IPS-20b (cell line): Measurements from ENCODE around the gene ACSL1.

Source experiments
- H3K27ac ChIP-seq: one replicate; pipeline ENCODE4 v1.5.1; 2013; ENCODE audit warnings: low read length
- H3K27me3 ChIP-seq: 2 replicates; pipeline ENCODE4 v1.6.1; 2013; ENCODE audit warnings: mild to moderate bottlenecking, low read length, inconsistent platforms; ENCODE audit not compliant: insufficient read depth
- H3K36me3 ChIP-seq: 2 replicates; pipeline ENCODE4 v1.6.1; 2013; ENCODE audit warnings: low read depth, mild to moderate bottlenecking, inconsistent platforms, low read length, moderate library complexity; ENCODE audit not compliant: insufficient read depth
- H3K4me1 ChIP-seq: 2 replicates; pipeline ENCODE4 v1.6.1; 2013; ENCODE audit warnings: mild to moderate bottlenecking, control low read depth, inconsistent platforms, low read length, moderate library complexity; ENCODE audit not compliant: insufficient read depth
- H3K4me3 ChIP-seq: 2 replicates; pipeline ENCODE4 v1.5.1; 2013; ENCODE audit warnings: mild to moderate bottlenecking, low read length, inconsistent platforms
- H3K9ac ChIP-seq: 2 replicates; pipeline ENCODE4 v1.6.1; 2013; ENCODE audit warnings: low read depth, mild to moderate bottlenecking, inconsistent platforms, low read length, moderate library complexity
- H3K9me3 ChIP-seq: 2 replicates; pipeline ENCODE4 v1.6.1; 2013; ENCODE audit warnings: mild to moderate bottlenecking, low read depth, low read length, inconsistent platforms; ENCODE audit not compliant: insufficient read depth

The ACSL1 gene

DNA sequence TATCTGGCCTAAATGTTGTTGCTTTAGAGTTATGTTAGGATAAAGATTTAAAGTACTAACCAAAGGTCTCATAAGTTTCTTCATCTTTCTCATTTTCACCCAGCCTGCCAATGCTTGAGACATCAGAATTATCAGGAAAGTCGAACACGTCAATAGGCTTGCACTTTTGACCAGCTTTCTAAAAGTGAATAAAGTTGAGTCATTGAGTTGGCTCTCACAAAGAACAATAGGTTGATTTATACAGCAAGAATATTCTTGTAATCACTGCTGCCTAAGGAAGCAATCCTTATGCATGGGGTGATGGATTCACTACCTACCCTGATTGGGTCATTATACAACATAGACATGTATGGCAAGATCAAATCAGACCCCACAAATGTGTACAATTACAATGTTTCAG lies 96.9 kb downstream of the ACSL1 start:
- Histone ChIP-seq H3K27me3 (no peaks in the 10 kb centered on the region), H3K36me3 (peaks cover 86% of the 10 kb centered on the region), H3K4me1 (0 out of 2 replicates have a peak, but pooled peaks cover 5% of the 10 kb centered on the region), H3K27ac (no peak overlapping the region), H3K9me3 (no peaks in the 10 kb centered on the region), H3K4me3 (no peak overlapping the region), H3K9ac (no peak overlapping the region)

GRCh38 chr4:184727430-184727829 lies 98.3 kb downstream of the ACSL1 start:
- Histone ChIP-seq H3K4me3 (no peak overlapping the region), H3K4me1 (0 out of 2 replicates have a peak, but pooled peaks cover 5% of the 10 kb centered on the region), H3K9ac (no peak overlapping the region), H3K27me3 (no peaks in the 10 kb centered on the region), H3K27ac (no peak overlapping the region), H3K36me3 (peaks cover 98% of the 10 kb centered on the region), H3K9me3 (no peaks in the 10 kb centered on the region)

- Histone ChIP-seq H3K36me3 (peaks cover 98% of the 10 kb centered on the region), H3K9me3 (no peaks in the 10 kb centered on the region), H3K4me3 (no peak overlapping the region), H3K9ac (no peak overlapping the region), H3K27me3 (no peaks in the 10 kb centered on the region), H3K27ac (no peak overlapping the region), H3K4me1 (no peaks in the 10 kb centered on the region)
These were observed 103.0 kb downstream of the ACSL1 start for GRCh38 chr4:184722798-184723197.

DNA sequence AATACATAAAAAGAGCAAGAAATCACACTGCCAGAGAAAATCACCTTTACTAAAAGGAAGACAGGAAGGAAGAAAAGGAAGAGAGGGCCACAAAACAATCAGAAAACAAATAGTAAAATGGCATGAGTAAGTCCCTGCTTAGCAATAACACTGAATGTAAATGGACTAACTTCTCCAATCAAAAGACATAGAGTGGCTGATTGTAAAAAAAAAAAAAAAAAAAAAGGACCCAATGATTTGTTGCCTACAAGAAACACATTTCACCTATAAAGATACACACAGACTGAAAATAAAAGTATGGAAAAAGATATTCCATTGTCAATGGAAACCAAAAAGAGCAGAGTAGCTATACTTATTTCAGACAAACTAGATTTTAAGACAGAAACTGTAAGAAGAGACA lies 104.5 kb downstream of the ACSL1 start:
- Histone ChIP-seq H3K9ac (no peak overlapping the region), H3K36me3 (peaks cover 98% of the 10 kb centered on the region), H3K4me3 (no peak overlapping the region), H3K27me3 (no peaks in the 10 kb centered on the region), H3K4me1 (no peaks in the 10 kb centered on the region), H3K9me3 (no peaks in the 10 kb centered on the region), H3K27ac (no peak overlapping the region)

- no peak overlapping the region for H3K9ac ChIP-seq
These were observed 106.4 kb downstream of the ACSL1 start for GRCh38 chr4:184719407-184719806.

DNA sequence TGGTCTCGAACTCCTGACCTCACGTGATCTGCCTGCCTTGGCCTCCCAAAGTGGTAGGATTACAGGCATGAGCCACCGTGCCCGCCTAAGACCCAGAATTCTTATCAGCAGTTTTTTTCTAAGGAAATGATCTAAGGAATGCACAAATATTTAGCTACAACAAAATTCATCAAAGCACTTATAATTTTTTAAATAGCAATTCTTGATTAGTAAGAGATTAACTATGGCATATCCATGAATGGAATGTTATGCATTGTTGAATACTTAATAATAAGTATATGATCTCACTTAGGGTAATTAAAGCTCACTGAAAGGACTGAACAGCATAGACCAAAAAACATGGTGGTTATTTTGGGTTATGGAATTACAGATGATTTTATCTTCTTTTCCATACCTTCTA lies 110.2 kb downstream of the ACSL1 start:
- Histone ChIP-seq H3K9me3 (no peaks in the 10 kb centered on the region), H3K36me3 (peaks cover 99% of the 10 kb centered on the region), H3K4me3 (no peak overlapping the region), H3K27me3 (no peaks in the 10 kb centered on the region), H3K9ac (no peak overlapping the region), H3K27ac (no peak overlapping the region), H3K4me1 (no peaks in the 10 kb centered on the region)

More at GRCh38 chr4:184719407-184719806, 106.4 kb downstream of the ACSL1 start:
- H3K4me3 ChIP-seq: no peak overlapping the region
- no peaks in the 10 kb centered on the region for H3K9me3 ChIP-seq
- H3K4me1 ChIP-seq: no peaks in the 10 kb centered on the region
- H3K27ac ChIP-seq: no peak overlapping the region
- H3K36me3 ChIP-seq: peaks cover 98% of the 10 kb centered on the region
- no peaks in the 10 kb centered on the region for H3K27me3 ChIP-seq

- Histone ChIP-seq H3K9me3 (no peaks in the 10 kb centered on the region), H3K27ac (no peak overlapping the region), H3K4me1 (no peaks in the 10 kb centered on the region), H3K36me3 (peaks cover 98% of the 10 kb centered on the region), H3K9ac (no peak overlapping the region), H3K27me3 (no peaks in the 10 kb centered on the region), H3K4me3 (no peak overlapping the region)
These were observed 111.9 kb downstream of the ACSL1 start for GRCh38 chr4:184713887-184714286.

GRCh38 chr4:184712322-184712721 lies 113.4 kb downstream of the ACSL1 start:
- H3K4me1 ChIP-seq: no peaks in the 10 kb centered on the region
- H3K27me3 ChIP-seq: no peaks in the 10 kb centered on the region
- H3K4me3 ChIP-seq: no peak overlapping the region
- peaks cover 97% of the 10 kb centered on the region for H3K36me3 ChIP-seq
- H3K9ac ChIP-seq: no peak overlapping the region
- H3K9me3 ChIP-seq: no peaks in the 10 kb centered on the region
- H3K27ac ChIP-seq: no peak overlapping the region

- H3K4me3 ChIP-seq: no peak overlapping the region
- H3K27ac ChIP-seq: no peak overlapping the region
- H3K9me3 ChIP-seq: no peaks in the 10 kb centered on the region
- no peak overlapping the region for H3K9ac ChIP-seq
- H3K4me1 ChIP-seq: no peaks in the 10 kb centered on the region
- no peaks in the 10 kb centered on the region for H3K27me3 ChIP-seq
- peaks cover 95% of the 10 kb centered on the region for H3K36me3 ChIP-seq
These were observed 119.3 kb downstream of the ACSL1 start for GRCh38 chr4:184706453-184706852.

DNA sequence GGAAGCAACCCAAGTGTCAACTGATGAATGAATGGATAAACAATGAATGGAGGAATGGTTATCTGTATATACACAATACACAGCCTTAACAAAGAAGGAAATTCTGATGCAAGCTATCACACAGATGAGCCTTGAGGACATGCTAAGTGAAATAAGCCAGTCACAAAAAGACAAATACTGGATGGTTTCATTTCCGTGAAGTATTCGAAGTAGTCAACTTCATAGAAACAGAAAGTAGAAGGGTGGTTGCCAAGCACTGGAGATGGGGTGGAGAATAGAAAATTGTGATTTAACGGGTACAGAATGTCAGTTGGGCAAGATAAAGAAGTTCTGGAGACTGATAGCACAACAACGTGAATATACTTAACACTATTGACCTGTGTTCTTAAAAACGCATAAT lies 120.1 kb downstream of the ACSL1 start:
- peaks cover 95% of the 10 kb centered on the region for H3K36me3 ChIP-seq
- H3K9me3 ChIP-seq: no peaks in the 10 kb centered on the region
- no peaks in the 10 kb centered on the region for H3K4me1 ChIP-seq
- no peak overlapping the region for H3K4me3 ChIP-seq
- H3K9ac ChIP-seq: no peak overlapping the region
- H3K27ac ChIP-seq: no peak overlapping the region
- H3K27me3 ChIP-seq: no peaks in the 10 kb centered on the region
